ENCODE results near the gene PDGFD.
"Not testable (repeated sequence)": the region's sequence is repeated elsewhere in the genome, so short reads cannot be mapped to it uniquely, and the experiment has no call there.

Gene PDGFD

GRCh38 chr11:104054911-104055529 lies 108.9 kb downstream of the PDGFD start:
- DNase-seq (ENCODE audit: low spot score), result no peak

GRCh38 chr11:104053743-104054478 lies 110.0 kb downstream of the PDGFD start:
- DNase-seq (ENCODE audit: low spot score), result no peak

- no peak for DNase-seq (ENCODE audit: low spot score)
Measured at GRCh38 chr11:104051778-104052177, 112.2 kb downstream of the PDGFD start.

- no peak for DNase-seq (ENCODE audit: low spot score)
Measured at GRCh38 chr11:104049116-104049515, 114.8 kb downstream of the PDGFD start.

GRCh38 chr11:104046858-104047257 lies 117.1 kb downstream of the PDGFD start:
- not testable (repeated sequence) for DNase-seq (ENCODE audit: low spot score)

GRCh38 chr11:104046331-104046730 lies 117.6 kb downstream of the PDGFD start:
- DNase-seq (ENCODE audit: low spot score), result no peak

GRCh38 chr11:104043678-104044239 lies 120.2 kb downstream of the PDGFD start:
- no peak for DNase-seq (ENCODE audit: low spot score)

- DNase-seq (ENCODE audit: low spot score), result no peak
Measured at GRCh38 chr11:104043142-104043541, 120.8 kb downstream of the PDGFD start.

GRCh38 chr11:104041792-104042191 lies 122.2 kb downstream of the PDGFD start:
- DNase-seq (ENCODE audit: low spot score), result no peak

- DNase-seq (ENCODE audit: low spot score), result no peak
Measured at GRCh38 chr11:104036995-104037394, 127.0 kb downstream of the PDGFD start.

GRCh38 chr11:104036588-104036987 lies 127.4 kb downstream of the PDGFD start, which contains the start of gene DDI1:
DDI1 (plus strand) TSS chr11:104036640; CDS start chr11:104036823, 183 bp downstream.
- DNase-seq (ENCODE audit: low spot score), result no peak

GRCh38 chr11:104033561-104033960 lies 130.4 kb downstream of the PDGFD start:
- DNase-seq (ENCODE audit: low spot score), result no peak

GRCh38 chr11:104033134-104033533 lies 130.8 kb downstream of the PDGFD start:
- DNase-seq (ENCODE audit: low spot score), result peak; percentile 70

GRCh38 chr11:104028476-104029263 lies 135.3 kb downstream of the PDGFD start:
- no peak for DNase-seq (ENCODE audit: low spot score)

- no peak for DNase-seq (ENCODE audit: low spot score)
Measured at GRCh38 chr11:104024572-104024971, 139.4 kb downstream of the PDGFD start.

GRCh38 chr11:104015649-104016415 lies 148.1 kb downstream of the PDGFD start:
- no peak for DNase-seq (ENCODE audit: low spot score)

- DNase-seq (ENCODE audit: low spot score), result no peak
Measured at GRCh38 chr11:104011044-104011443, 152.9 kb downstream of the PDGFD start.

GRCh38 chr11:104009744-104010143 lies 154.2 kb downstream of the PDGFD start:
- no peak for DNase-seq (ENCODE audit: low spot score)

- no peak for DNase-seq (ENCODE audit: low spot score)
Measured at GRCh38 chr11:104005234-104005855, 158.6 kb downstream of the PDGFD start.

- peak; percentile 50 for DNase-seq (ENCODE audit: low spot score)
Measured at GRCh38 chr11:104003491-104003890, 160.5 kb downstream of the PDGFD start.

GRCh38 chr11:104001561-104002056 lies 162.3 kb downstream of the PDGFD start:
- no peak for DNase-seq (ENCODE audit: low spot score)
